Activated naive CD4-positive, alpha-beta T cell treated with anti-CD3 and anti-CD28 coated beads, Interleukin-2, amount 50 U/mL, for 24 hours (primary cell): ENCODE data around the gene ZBTB17.

Experiments
- H3K27ac Mint-ChIP-seq: one replicate; pipeline ENCODE4 v1.8.0; 2021; ENCODE audit warnings: mild to moderate bottlenecking, mixed read lengths
- H3K27me3 Mint-ChIP-seq: one replicate; pipeline ENCODE4 v1.8.0; 2021; ENCODE audit warnings: mixed read lengths
- H3K36me3 Mint-ChIP-seq: one replicate; pipeline ENCODE4 v1.8.0; 2021; ENCODE audit warnings: mixed read lengths
- H3K4me1 Mint-ChIP-seq: one replicate; pipeline ENCODE4 v1.8.0; 2021; ENCODE audit warnings: mixed read lengths
- H3K4me3 Mint-ChIP-seq: one replicate; pipeline ENCODE4 v1.8.0; 2021; ENCODE audit warnings: mild to moderate bottlenecking, mixed read lengths
- H3K9me3 Mint-ChIP-seq: one replicate; pipeline ENCODE4 v1.8.0; 2021; ENCODE audit warnings: mixed read lengths

ZBTB17 gene

GRCh38 chr1:15960808-15961207 is 15.1 kb downstream of the ZBTB17 start:
- Mint-ChIP-seq H3K4me1 (peaks cover 96% of the 10 kb centered on the region), H3K36me3 (peaks cover 12% of the 10 kb centered on the region), H3K9me3 (no peaks in the 10 kb centered on the region), H3K27me3 (no peaks in the 10 kb centered on the region), H3K4me3 (peak overlapping the region; percentile 23), H3K27ac (peak overlapping the region; percentile 98)

GRCh38 chr1:15959827-15960446 is 16.0 kb downstream of the ZBTB17 start:
- Mint-ChIP-seq H3K27ac (peak overlapping the region; percentile 98), H3K9me3 (no peaks in the 10 kb centered on the region), H3K4me1 (peaks cover 96% of the 10 kb centered on the region), H3K36me3 (peaks cover 12% of the 10 kb centered on the region), H3K4me3 (peak overlapping the region; percentile 66), H3K27me3 (no peaks in the 10 kb centered on the region)

GRCh38 chr1:15959424-15959823 is 16.5 kb downstream of the ZBTB17 start:
- Mint-ChIP-seq H3K4me1 (peaks cover 94% of the 10 kb centered on the region), H3K27me3 (no peaks in the 10 kb centered on the region), H3K27ac (peak overlapping the region; percentile 98), H3K4me3 (peak overlapping the region; percentile 66), H3K9me3 (no peaks in the 10 kb centered on the region), H3K36me3 (peaks cover 11% of the 10 kb centered on the region)

- Mint-ChIP-seq H3K4me3 (peak overlapping the region; percentile 66), H3K4me1 (peaks cover 94% of the 10 kb centered on the region), H3K27me3 (no peaks in the 10 kb centered on the region), H3K36me3 (peaks cover 11% of the 10 kb centered on the region), H3K9me3 (no peaks in the 10 kb centered on the region), H3K27ac (peak overlapping the region; percentile 98)
Observed at GRCh38 chr1:15958793-15959192, 17.1 kb downstream of the ZBTB17 start.

- Mint-ChIP-seq H3K27me3 (no peaks in the 10 kb centered on the region), H3K4me1 (peaks cover 94% of the 10 kb centered on the region), H3K4me3 (no peak overlapping the region), H3K36me3 (peaks cover 11% of the 10 kb centered on the region), H3K9me3 (no peaks in the 10 kb centered on the region), H3K27ac (peak overlapping the region; percentile 98)
Observed at GRCh38 chr1:15958111-15958510, 17.8 kb downstream of the ZBTB17 start.

- Mint-ChIP-seq H3K4me1 (peaks cover 92% of the 10 kb centered on the region), H3K27ac (peak overlapping the region; percentile 98), H3K9me3 (no peaks in the 10 kb centered on the region), H3K36me3 (peaks cover 14% of the 10 kb centered on the region), H3K4me3 (peak overlapping the region; percentile 9), H3K27me3 (no peaks in the 10 kb centered on the region)
Observed at GRCh38 chr1:15957221-15958095, 18.4 kb downstream of the ZBTB17 start.

- Mint-ChIP-seq H3K4me3 (peak overlapping the region; percentile 77), H3K27ac (peak overlapping the region; percentile 98), H3K36me3 (peaks cover 14% of the 10 kb centered on the region), H3K27me3 (no peaks in the 10 kb centered on the region), H3K4me1 (peaks cover 95% of the 10 kb centered on the region), H3K9me3 (no peaks in the 10 kb centered on the region)
Observed at GRCh38 chr1:15956150-15956549, 19.8 kb downstream of the ZBTB17 start.

- Mint-ChIP-seq H3K4me3 (peak overlapping the region; percentile 77), H3K4me1 (peaks cover 95% of the 10 kb centered on the region), H3K27ac (peak overlapping the region; percentile 98), H3K9me3 (no peaks in the 10 kb centered on the region), H3K27me3 (no peaks in the 10 kb centered on the region), H3K36me3 (peaks cover 17% of the 10 kb centered on the region)
Observed at GRCh38 chr1:15955552-15955951, 20.3 kb downstream of the ZBTB17 start.

GRCh38 chr1:15954316-15954715 is 21.6 kb downstream of the ZBTB17 start:
- Mint-ChIP-seq H3K36me3 (peaks cover 17% of the 10 kb centered on the region), H3K4me1 (peaks cover 95% of the 10 kb centered on the region), H3K4me3 (no peak overlapping the region), H3K9me3 (no peaks in the 10 kb centered on the region), H3K27me3 (no peaks in the 10 kb centered on the region), H3K27ac (peak overlapping the region; percentile 68)

- Mint-ChIP-seq H3K27me3 (no peaks in the 10 kb centered on the region), H3K4me1 (peaks cover 95% of the 10 kb centered on the region), H3K4me3 (peak overlapping the region; percentile 15), H3K27ac (peak overlapping the region; percentile 68), H3K9me3 (no peaks in the 10 kb centered on the region), H3K36me3 (peaks cover 17% of the 10 kb centered on the region)
Observed at GRCh38 chr1:15953791-15954241, 22.1 kb downstream of the ZBTB17 start.

- H3K4me1 Mint-ChIP-seq, result peaks cover 95% of the 10 kb centered on the region
- H3K27ac Mint-ChIP-seq, result peak overlapping the region; percentile 68
- H3K27me3 Mint-ChIP-seq, result no peaks in the 10 kb centered on the region
- H3K4me3 Mint-ChIP-seq, result peak overlapping the region; percentile 15
- peaks cover 17% of the 10 kb centered on the region for H3K36me3 Mint-ChIP-seq
- no peaks in the 10 kb centered on the region for H3K9me3 Mint-ChIP-seq
Observed at GRCh38 chr1:15953294-15953771, 22.6 kb downstream of the ZBTB17 start.

GRCh38 chr1:15952317-15953258 is 23.3 kb downstream of the ZBTB17 start:
- Mint-ChIP-seq H3K27me3 (no peaks in the 10 kb centered on the region), H3K4me1 (peaks cover 95% of the 10 kb centered on the region), H3K27ac (peak overlapping the region; percentile 100), H3K36me3 (peaks cover 18% of the 10 kb centered on the region), H3K9me3 (no peaks in the 10 kb centered on the region), H3K4me3 (peak overlapping the region; percentile 68)

GRCh38 chr1:15951341-15952153 is 24.4 kb downstream of the ZBTB17 start:
- H3K36me3 Mint-ChIP-seq, result peaks cover 15% of the 10 kb centered on the region
- no peaks in the 10 kb centered on the region for H3K27me3 Mint-ChIP-seq
- H3K9me3 Mint-ChIP-seq, result no peaks in the 10 kb centered on the region
- peaks cover 86% of the 10 kb centered on the region for H3K4me1 Mint-ChIP-seq
- peak overlapping the region; percentile 86 for H3K4me3 Mint-ChIP-seq
- peak overlapping the region; percentile 100 for H3K27ac Mint-ChIP-seq

GRCh38 chr1:15950763-15951295 is 25.1 kb downstream of the ZBTB17 start:
- Mint-ChIP-seq H3K27me3 (no peaks in the 10 kb centered on the region), H3K4me3 (peak overlapping the region; percentile 86), H3K27ac (peak overlapping the region; percentile 100), H3K4me1 (peaks cover 82% of the 10 kb centered on the region), H3K9me3 (no peaks in the 10 kb centered on the region), H3K36me3 (peaks cover 12% of the 10 kb centered on the region)
